Left lobe of liver (tissue), 1 donor: ENCODE data around the gene PSEN2. TPM values are rescaled to one million over a fixed set of nuclear protein-coding genes. Genes with fewer than 3 reads are reported as not detected.

ENCODE experiments used
- total RNA-seq: library from RNA; stranded (reverse); gene quantifications from one replicate; pipeline ENCODE4 v1.2.1, GENCODE V29; 2021
- donor health status: DM: no; HTN: yes; CAD: no.

PSEN2 gene
- total RNA-seq, 1 donor from 2014 or later, result 21.7 TPM

Other genes with a start within 250 kb of the PSEN2 start
- 3.1 TPM for gene ITPKB, start 131.3 kb upstream of the PSEN2 start, total RNA-seq
- gene COQ8A, start 69.7 kb downstream of the PSEN2 start, total RNA-seq, result 87.3 TPM